G401 (cell line): ENCODE measurements around the gene SLC1A2. TPM values are rescaled to one million over a fixed set of nuclear protein-coding genes. Genes with fewer than 3 reads are reported as not detected.

Experiments used
- DNase-seq: peaks from one replicate; pipeline ENCODE4 v3.0.0-alpha.2; 2015; ENCODE audit warnings: low spot score
- in situ Hi-C: cut with HindIII; loops from 2 replicates; pipeline ENCODE4 v1.10.0; 2016; ENCODE audit warnings: low sequenced_read_pairs, mixed read lengths
- total RNA-seq: library from RNA; depleted of rRNA; stranded (reverse); fragments of >200 nt; shearing (Covaris generic); gene quantifications from 2 replicates; pipeline ENCODE4 v1.2.3, GENCODE V29; 2014; rRNA removed

The SLC1A2 gene
- total RNA-seq, 1 experiment from 2014 or later = 0.14 TPM

- DNase-seq = no peak
- in situ Hi-C loops = no loop called here
Measured at GRCh38 chr11:35216962-35217678, 202.2 kb downstream of the SLC1A2 start.

- in situ Hi-C loops = no loop called here
- DNase-seq = no peak
Measured at GRCh38 chr11:35215945-35216344, 203.4 kb downstream of the SLC1A2 start.

- no peak for DNase-seq
- in situ Hi-C loops = no loop called here
Measured at GRCh38 chr11:35214792-35215193, 204.6 kb downstream of the SLC1A2 start.

GRCh38 chr11:35214226-35214770 lies 205.1 kb downstream of the SLC1A2 start:
- in situ Hi-C loops = no loop called here
- DNase-seq = no peak

- in situ Hi-C loops = no loop called here
- no peak for DNase-seq
Measured at GRCh38 chr11:35211952-35212351, 207.4 kb downstream of the SLC1A2 start.

- in situ Hi-C loops = no loop called here
- no peak for DNase-seq
Measured at GRCh38 chr11:35210876-35211546, 208.3 kb downstream of the SLC1A2 start.

GRCh38 chr11:35208795-35209194 lies 210.6 kb downstream of the SLC1A2 start:
- no peak for DNase-seq
- in situ Hi-C loops = no loop called here

- no peak for DNase-seq
- in situ Hi-C loops = no loop called here
Measured at GRCh38 chr11:35207471-35208403, 211.6 kb downstream of the SLC1A2 start.

GRCh38 chr11:35206616-35207015 lies 212.7 kb downstream of the SLC1A2 start:
- DNase-seq = no peak

GRCh38 chr11:35204614-35205013 lies 214.7 kb downstream of the SLC1A2 start:
- in situ Hi-C loops = no loop called here
- no peak for DNase-seq

More at GRCh38 chr11:35206616-35207015, 212.7 kb downstream of the SLC1A2 start:
- in situ Hi-C loops = no loop called here

Other genes with a start within 250 kb of the SLC1A2 start
- gene PAMR1, start 106.1 kb upstream of the SLC1A2 start, total RNA-seq = 0.31 TPM in 1 of 2 replicates, not detected in the other
- gene FJX1, start 198.9 kb upstream of the SLC1A2 start, total RNA-seq = 36.5 and 42.4 TPM in 2 replicates
- 8.3 and 38.1 TPM in 2 replicates for gene TRIM44, start 243.2 kb upstream of the SLC1A2 start, total RNA-seq